K562 (cell line): ENCODE results near the gene SYNPO2. TPM values are rescaled to one million over a fixed set of nuclear protein-coding genes. Genes with fewer than 3 reads are reported as not detected.

Experiments used
- ATAC-seq: fragments of 200-7000 bp; cut with Tn5 transposase; 3 replicates; pipeline ENCODE4 v1.9.1; 2020; ENCODE audit warnings: moderate library complexity
- BruUV-seq: library from RNA; stranded (reverse); fragments of 400-500 nt; replicated peaks from 2 replicates; lab custom pipeline; 2021; lab: Mats Ljungman, UMichigan
- CTCF ChIA-PET: fragments of 300-600 bp; formaldehyde crosslinking; extraction: SDS; loops from one replicate; lab custom pipeline; 2021; ENCODE audit warnings: low intra/inter-chr PET ratio; lab: Yijun Ruan, JAX
- POLR2A ChIA-PET: fragments of 300-600, 350-650 bp; sonication (Branson Sonifier 250); formaldehyde crosslinking; extraction: SDS; loops from one replicate; lab custom pipeline; 2021; ENCODE audit warnings: antibody characterized with exemption, inconsistent platforms; lab: Yijun Ruan, JAX
- DNase-seq, 4 experiments: peaks; one replicate each; pipeline versions ENCODE4 v3.0.0 to v3.0.0-alpha.2; 2011 to 2018; ENCODE audit warnings: low spot score in 3 of 4, mixed read lengths in 3 of 4; ENCODE audit errors: extremely low read depth in 1 of 4
- FAIRE-seq: peaks from 2 replicates; lab custom pipeline; 2011; peaks lifted over from hg19 to GRCh38; lab: Jason Lieb, UNC
- H2AFZ ChIP-seq: 2 replicates; pipeline ENCODE4 v1.6.0; 2011; ENCODE audit warnings: low read depth, low read length, control low read depth, inconsistent platforms
- H3K27ac ChIP-seq: fragments of 200-600 bp; 3 replicates; pipeline ENCODE4 v1.8.0; 2011; ENCODE audit warnings: low read depth, mild to moderate bottlenecking, control low read depth, inconsistent platforms, low read length, moderate library complexity, mixed read lengths; ENCODE audit errors: extremely low read depth
- H3K27me3 ChIP-seq, 2 experiments: fragments of 300-600 bp in 1 of 2; 2 replicates in 1 of 2; 3 replicates in 1 of 2; pipeline versions ENCODE4 v1.6.0 to v1.8.0; 2011; ENCODE audit warnings: inconsistent platforms in 2 of 2, low read length in 2 of 2, mild to moderate bottlenecking in 1 of 2, mixed read lengths in 1 of 2, moderate library complexity in 1 of 2; ENCODE audit not compliant: control insufficient read depth in 2 of 2, insufficient read depth in 2 of 2
- H3K36me3 ChIP-seq: fragments of 300-600 bp; 3 replicates; pipeline ENCODE4 v1.8.0; 2011; ENCODE audit warnings: mild to moderate bottlenecking, low read length, inconsistent platforms; ENCODE audit not compliant: control insufficient read depth, insufficient read depth
- H3K4me1 ChIP-seq, 2 experiments: fragments of 200-600 bp in 1 of 2; replicated peaks in 1 of 2; 2 replicates in 1 of 2; 3 replicates in 1 of 2; pipeline versions ENCODE4 v1.5.1 to v1.8.0; 2011; ENCODE audit warnings: inconsistent platforms in 2 of 2, low read length in 2 of 2, mild to moderate bottlenecking in 1 of 2, mixed read lengths in 1 of 2, moderate library complexity in 1 of 2; ENCODE audit not compliant: control insufficient read depth in 2 of 2, insufficient read depth in 2 of 2
- H3K4me2 ChIP-seq: 2 replicates; pipeline ENCODE4 v1.6.1; 2011; ENCODE audit warnings: low read length, control low read depth, inconsistent platforms, mixed read lengths; ENCODE audit not compliant: insufficient read depth
- H3K4me3 ChIP-seq: fragments of 200-600 bp; sonication (generic), shearing (Covaris generic); 2 replicates; pipeline ENCODE4 v1.5.1; 2016; ENCODE audit warnings: control low read depth, inconsistent platforms
- H3K79me2 ChIP-seq: fragments of 200-600 bp; 3 replicates; pipeline ENCODE4 v1.8.0; 2011; ENCODE audit warnings: low read length, inconsistent platforms; ENCODE audit not compliant: control insufficient read depth, insufficient read depth
- H3K9ac ChIP-seq, 2 experiments: 2 replicates each; pipeline versions ENCODE4 v1.6.0 to v1.6.1; 2011; ENCODE audit warnings: low read depth in 2 of 2, low read length in 2 of 2, control low read depth in 1 of 2, inconsistent platforms in 1 of 2, mild to moderate bottlenecking in 1 of 2, mixed read lengths in 1 of 2; ENCODE audit not compliant: insufficient read depth in 1 of 2
- H3K9me1 ChIP-seq: one replicate; pipeline ENCODE4 v1.6.0; 2011; ENCODE audit warnings: inconsistent platforms, mild to moderate bottlenecking, low read length, moderate library complexity; ENCODE audit not compliant: control insufficient read depth, insufficient read depth
- H3K9me3 ChIP-seq: replicated peaks from 2 replicates; pipeline ENCODE4 v1.5.1; 2011; ENCODE audit warnings: low read depth, low read length, inconsistent platforms; ENCODE audit not compliant: control insufficient read depth, insufficient read depth
- H4K20me1 ChIP-seq: replicated peaks from 2 replicates; pipeline ENCODE4 v1.6.1; 2011; ENCODE audit warnings: low read length, inconsistent platforms, mixed read lengths; ENCODE audit not compliant: control insufficient read depth, insufficient read depth
- AFF4 ChIP-seq: sonication (generic); formaldehyde crosslinking; IDR thresholded peaks from 2 replicates; pipeline ENCODE4 v1.8.0; 2023; ENCODE audit warnings: mild to moderate bottlenecking, missing genetic modification reagents
- ARID1B ChIP-seq: fragments of 450-650 bp; IDR thresholded peaks from 2 replicates; pipeline ENCODE4 v1.6.1; 2016; ENCODE audit warnings: antibody characterized with exemption, mild to moderate bottlenecking, inconsistent platforms
- BRF1 ChIP-seq: IDR thresholded peaks from 3 replicates; pipeline ENCODE4 v1.6.1; 2011; ENCODE audit warnings: borderline replicate concordance, mild to moderate bottlenecking; ENCODE audit not compliant: insufficient read length; ENCODE audit errors: extremely low read depth
- CHD2 ChIP-seq: IDR thresholded peaks from 2 replicates; pipeline ENCODE4 v1.6.1; 2011; ENCODE audit warnings: low read depth, low read length
- DNMT1 ChIP-seq: fragments of 450-650 bp; IDR thresholded peaks from 2 replicates; pipeline ENCODE4 v1.6.1; 2016; ENCODE audit warnings: antibody characterized with exemption, mild to moderate bottlenecking
- HDAC1 ChIP-seq, 2 experiments: fragments of 450-650 bp; IDR thresholded peaks; 2 replicates each; pipeline ENCODE4 v1.6.1; 2016 to 2017; ENCODE audit warnings: inconsistent platforms in 1 of 2, mild to moderate bottlenecking in 1 of 2, moderate library complexity in 1 of 2
- HDAC2 ChIP-seq: fragments of 450-650 bp; IDR thresholded peaks from 2 replicates; pipeline ENCODE4 v1.6.1; 2016; ENCODE audit warnings: mild to moderate bottlenecking
- RBM34 ChIP-seq: fragments of 200-400 bp; formaldehyde crosslinking; IDR thresholded peaks from 2 replicates; pipeline ENCODE4 v1.6.1; 2018; ENCODE audit warnings: low read length, borderline replicate concordance; ENCODE audit not compliant: insufficient read depth
- RFX5 ChIP-seq: IDR thresholded peaks from 2 replicates; pipeline ENCODE4 v1.6.1; 2011; ENCODE audit warnings: low read depth, mild to moderate bottlenecking, improper control_type of control experiment, low read length
- SMARCB1 ChIP-seq: IDR thresholded peaks from 2 replicates; pipeline ENCODE4 v1.6.1; 2011; ENCODE audit warnings: improper control_type of control experiment, low read depth; ENCODE audit not compliant: insufficient read length
- SOX6 ChIP-seq: fragments of 450-650 bp; IDR thresholded peaks from 2 replicates; pipeline ENCODE4 v1.6.1; 2014; ENCODE audit warnings: mild to moderate bottlenecking
- SUPT5H ChIP-seq: fragments of 450-650 bp; IDR thresholded peaks from 2 replicates; pipeline ENCODE4 v1.6.1; 2016
- ZNF165 ChIP-seq: fragments of 250-450 bp; sonication (Bioruptor Pico); IDR thresholded peaks from 2 replicates; pipeline ENCODE4 v1.4.0; 2020; ENCODE audit warnings: borderline replicate concordance
- ZNF518B ChIP-seq: fragments of 250-450 bp; sonication (Bioruptor Pico); IDR thresholded peaks from 2 replicates; pipeline ENCODE4 v1.5.0; 2021; ENCODE audit warnings: mild to moderate bottlenecking, moderate library complexity
- ZNF644 ChIP-seq: fragments of 200-800 bp; sonication (Bioruptor generic); IDR thresholded peaks from 2 replicates; pipeline ENCODE4 v1.6.1; 2016; ENCODE audit warnings: low read depth, missing genetic modification characterization, missing compliant biosample characterization
- ZNF785 ChIP-seq: fragments of 250-450 bp; sonication (Bioruptor Pico); IDR thresholded peaks from 2 replicates; pipeline ENCODE4 v1.4.0; 2020; ENCODE audit warnings: mild to moderate bottlenecking
- WGBS: fragments of 100-300 bp; shearing (Covaris generic); methylation state at CpG from one replicate; pipeline ENCODE4 v1.1.6; 2016; ENCODE audit warnings: low coverage, mixed read lengths; ENCODE audit not compliant: insufficient coverage; ENCODE audit errors: missing lambda C conversion rate; 5-methylcytosine and 5-hydroxymethylcytosine counted together
- in situ Hi-C: fragments of 300-500 bp; cut with MboI; formaldehyde crosslinking; loops from 4 replicates; pipeline ENCODE4 v1.15.0; 2018; ENCODE audit warnings: inconsistent platforms, mixed read lengths
- intact Hi-C: fragments of 100-400 bp; cut with micrococcal nuclease; formaldehyde crosslinking; loops from 2 replicates; pipeline ENCODE4 v1.14.2; 2022
- polyA plus RNA-seq, 8 experiments: library from polyadenylated mRNA; depleted of rRNA in 4 of 8; stranded (reverse) in 5 of 8; unstranded in 3 of 8; fragments of >200 nt; fragmentation: Nextera tagmentation in 2 of 8; fragmentation: Illumina TruSeq in 1 of 8; extraction: Ambion mirVana in 2 of 8; extraction: Trizol in 1 of 8; gene quantifications; 2 replicates each; pipeline versions ENCODE4 v1.2.1 to v1.2.3, GENCODE V29; 2011 to 2014; ENCODE audit warnings: inconsistent platforms in 1 of 8, missing spikeins in 1 of 8
- total RNA-seq, 7 experiments: library from RNA; depleted of rRNA in 6 of 7; stranded (reverse); fragments of >200 nt in 6 of 7; fragmentation: Illumina TruSeq in 2 of 7; extraction: Trizol in 2 of 7; gene quantifications; 2 replicates each; pipeline versions ENCODE4 v1.2.1 to v1.2.3, GENCODE V29; 2011 to 2021; ENCODE audit warnings: low replicate concordance in 1 of 7

The SYNPO2 gene
- total and polyA plus RNA-seq, 9 of the 15 experiments (the other 6 are each of a cell fraction or from before 2014, with no cell fraction given): 0.03 to 0.18 TPM; not detected in 7

- TF ChIP-seq ZNF518B (CRISPR knock-in tag) (no peak), ZNF785 (CRISPR knock-in tag) (no peak), RFX5 (no peak), ZNF165 (CRISPR knock-in tag) (no peak), RBM34 (no peak), BRF1 (no peak), SOX6 (no peak), ARID1B (no peak), SUPT5H (no peak)
Observed at GRCh38 chr4:118941149-118941548, 52.5 kb downstream of the SYNPO2 start (continued).

DNA sequence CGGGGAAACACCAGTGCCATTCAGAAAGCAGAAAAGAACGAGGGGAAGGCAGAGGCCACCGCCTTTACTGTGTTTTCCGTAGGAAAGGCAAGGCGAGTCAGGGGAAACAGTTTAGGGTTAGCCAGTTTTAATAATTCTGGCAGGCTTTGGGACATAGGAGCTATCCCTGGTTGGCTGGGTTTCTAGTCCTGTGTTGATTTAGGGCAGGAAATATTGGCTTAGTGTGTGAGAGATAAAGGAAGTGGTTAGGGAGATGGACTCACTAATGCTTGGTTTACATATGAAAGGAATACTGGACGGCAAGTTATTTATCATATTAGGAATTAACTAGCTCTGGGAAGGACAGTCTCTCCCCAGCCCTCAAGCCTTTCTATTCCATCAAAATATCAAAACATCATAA, 53.1 kb downstream of the SYNPO2 start:
- no peak overlapping the region for H3K4me3 ChIP-seq
- WGBS: 0% methylated on average over 6 of the region's 6 CpGs
- H2AFZ ChIP-seq: no peak overlapping the region
- no peak overlapping the region for H3K9ac ChIP-seq
- BruUV-seq: no TSS peak
- CTCF ChIA-PET: no interaction called here
- no peak overlapping the region for H3K4me2 ChIP-seq
- intact Hi-C loops (no loop called here), in situ Hi-C loops (no loop called here)
- no peaks in the 10 kb centered on the region for H3K79me2 ChIP-seq
- POLR2A ChIA-PET: no interaction called here
- H3K27ac ChIP-seq: no peak overlapping the region
- no peak for ATAC-seq
- no peak for DNase-seq
- H3K27me3 ChIP-seq: peaks cover 6 to 8% of the 10 kb centered on the region in 2 experiments; a peak in 3 of 5 replicates
- H3K9me1 ChIP-seq: no peaks in the 10 kb centered on the region
- FAIRE-seq: no peak
- H3K4me1 ChIP-seq: no peaks in the 10 kb centered on the region
- H3K9me3 ChIP-seq: no peaks in the 10 kb centered on the region
- no peaks in the 10 kb centered on the region for H3K36me3 ChIP-seq
- no peaks in the 10 kb centered on the region for H4K20me1 ChIP-seq
- TF ChIP-seq HDAC2: no peak
- no peak for TF ChIP-seq ZNF644 (tag)
- TF ChIP-seq DNMT1: no peak
- TF ChIP-seq SMARCB1: no peak
- no peak for TF ChIP-seq CHD2
- TF ChIP-seq AFF4: no peak
- no peak for TF ChIP-seq HDAC1 (IDR thresholded peaks at IDR 0.05)
